Stimulated activated CD4-positive, alpha-beta T cell treated with anti-CD3 and anti-CD28 coated beads, Interleukin-4, amount 100 ng/mL, for 1 hour (primary cell): Measurements from ENCODE around the gene NTN1.

Experiments
- DNase-seq: peaks from one replicate; pipeline ENCODE4 v3.0.0-alpha.2; 2020

The NTN1 gene

DNA sequence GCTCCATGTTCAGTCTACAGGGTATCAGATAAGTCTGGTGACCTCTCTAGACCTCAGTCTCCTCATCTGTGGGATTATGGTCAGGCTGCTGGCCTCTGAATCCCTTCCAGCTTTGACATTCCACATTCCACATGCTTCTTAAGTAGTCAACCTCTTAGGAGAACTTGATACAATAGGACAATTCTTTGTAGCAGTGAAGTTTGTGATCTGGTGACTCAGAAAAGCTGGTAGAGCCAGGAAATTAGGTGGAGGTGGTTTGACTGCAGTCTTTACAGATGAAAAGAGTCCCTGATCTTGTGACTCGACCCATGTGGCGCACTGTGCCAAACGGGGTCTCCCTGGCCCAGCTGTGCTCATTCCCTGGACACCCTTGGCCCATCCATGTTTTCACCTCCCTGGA, 147.8 kb downstream of the NTN1 start:
- DNase-seq, result no peak

DNA sequence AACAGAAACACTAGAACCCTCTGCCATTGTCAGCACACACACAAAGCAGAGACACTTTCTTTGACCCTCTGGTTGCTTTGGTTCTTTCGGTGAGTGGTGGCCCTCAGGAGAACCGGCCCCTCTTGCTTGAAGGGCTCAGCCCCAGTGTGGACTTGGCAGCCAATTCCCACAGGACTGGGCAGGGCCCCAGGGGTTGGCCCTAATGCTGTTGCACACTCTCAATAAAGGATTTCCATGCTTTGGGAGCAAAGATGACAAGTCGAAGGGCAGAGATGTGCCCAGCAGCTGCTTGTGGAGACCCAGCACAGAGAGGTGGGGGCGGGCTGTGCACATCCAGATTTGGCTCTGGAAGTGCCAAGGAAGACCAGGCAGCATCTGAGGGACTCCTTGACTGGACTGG, 149.0 kb downstream of the NTN1 start:
- no peak for DNase-seq

DNA sequence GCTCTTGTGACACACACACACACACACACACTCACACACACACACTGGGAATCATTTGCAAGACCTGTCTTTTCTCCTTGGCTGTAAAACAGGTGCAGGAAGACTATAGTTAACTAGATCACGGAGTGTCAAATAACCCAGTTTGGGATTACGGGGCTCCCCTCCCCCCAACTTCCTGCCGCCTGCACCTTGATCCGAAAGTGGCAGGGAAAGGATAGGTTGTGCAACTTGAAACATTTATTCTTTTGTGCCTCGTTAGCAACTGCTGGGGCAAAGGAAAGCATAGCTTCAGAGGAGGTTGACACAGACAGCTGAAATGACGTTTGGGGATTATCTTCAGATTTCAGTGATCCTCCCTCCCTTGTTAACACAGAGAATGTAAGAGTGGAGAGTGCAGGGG, 149.5 kb downstream of the NTN1 start:
- DNase-seq, result no peak

DNA sequence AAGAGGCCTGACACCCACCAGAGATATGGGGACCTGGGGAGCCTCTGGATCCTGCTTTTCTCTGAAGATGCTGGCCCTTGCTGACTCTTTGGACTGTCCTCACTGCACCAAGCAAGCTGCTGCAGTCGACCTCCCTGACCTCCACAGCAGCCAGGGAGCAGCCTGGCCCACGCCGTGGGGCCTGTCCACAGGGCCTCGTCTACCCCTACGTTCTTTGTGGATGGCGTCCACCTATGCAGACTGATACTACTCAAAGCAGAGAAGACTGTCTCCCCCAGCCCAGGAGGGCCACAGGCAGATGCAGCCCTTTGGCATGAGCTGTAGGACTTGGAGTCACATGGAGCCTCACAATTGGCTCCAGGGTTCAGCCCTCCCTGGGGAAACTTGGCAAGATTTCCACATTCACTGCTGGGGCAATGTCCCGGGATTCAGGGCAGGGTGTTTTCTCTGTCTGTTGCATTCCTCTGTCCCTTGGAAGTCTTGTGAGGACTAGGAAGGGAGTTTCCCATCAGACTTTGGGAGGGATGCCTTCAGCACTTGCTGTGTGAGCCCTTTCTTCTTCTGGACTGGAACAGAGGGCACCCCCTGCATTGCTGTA, 152.2 kb downstream of the NTN1 start:
- DNase-seq, result no peak

DNA sequence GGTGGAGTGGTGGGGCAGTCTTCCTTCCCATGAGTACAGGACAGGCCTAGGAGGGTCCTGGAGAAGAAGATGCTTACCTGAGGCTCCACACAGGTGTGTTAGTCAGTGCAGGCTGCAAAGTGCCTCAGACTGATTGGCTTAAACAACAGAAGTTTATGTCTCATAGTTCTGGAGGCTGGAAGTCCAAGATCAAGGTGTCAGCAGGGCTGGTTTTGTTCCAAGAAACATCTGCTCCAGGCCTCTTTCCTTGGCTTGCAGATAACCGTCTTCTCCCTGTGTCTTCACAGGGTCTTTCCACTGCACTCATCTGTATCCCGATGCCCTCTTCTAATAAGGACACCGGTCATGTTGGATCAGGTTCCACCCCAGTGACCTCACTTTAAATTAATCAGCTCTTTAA, 153.0 kb downstream of the NTN1 start:
- DNase-seq, result no peak

DNA sequence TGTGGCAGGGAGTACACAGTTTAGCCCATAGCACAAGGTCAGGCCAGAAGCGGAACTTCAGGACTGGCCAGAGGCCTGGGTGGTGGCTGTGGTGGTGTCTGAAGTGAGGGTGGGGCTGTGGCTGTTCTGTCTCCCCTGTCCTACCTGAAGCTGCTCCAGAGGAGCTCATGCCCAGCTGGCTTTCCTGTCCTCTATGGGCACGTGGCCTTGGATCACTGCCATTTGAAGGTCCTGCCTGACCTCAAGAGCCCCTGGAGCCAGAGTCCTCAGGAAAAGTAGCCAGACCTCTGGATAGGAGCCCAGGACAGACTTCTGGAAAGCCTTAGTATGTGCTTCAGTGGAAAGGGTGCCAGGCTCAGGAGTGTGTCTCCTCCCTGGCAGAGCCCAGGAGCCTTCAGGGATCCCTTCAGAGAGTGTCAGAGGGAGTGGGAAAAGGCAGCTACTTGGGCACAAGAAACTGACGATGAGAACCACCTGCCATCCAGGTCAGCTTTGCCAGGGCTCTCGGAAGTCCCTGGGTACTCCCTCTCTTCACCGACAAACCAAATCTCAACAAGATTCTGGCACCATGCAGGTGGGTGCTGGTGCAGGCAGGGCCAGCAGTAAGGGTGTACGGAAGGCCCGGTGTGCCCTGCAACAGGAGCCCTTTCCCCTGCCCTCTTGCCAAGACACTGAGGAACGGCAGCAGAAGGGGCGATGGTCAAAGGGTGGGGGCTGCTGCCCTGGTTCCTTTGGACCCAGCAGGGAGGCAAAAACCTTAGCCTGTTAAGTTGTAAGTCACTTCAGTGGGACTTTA, 153.7 kb downstream of the NTN1 start:
- DNase-seq, result no peak

DNA sequence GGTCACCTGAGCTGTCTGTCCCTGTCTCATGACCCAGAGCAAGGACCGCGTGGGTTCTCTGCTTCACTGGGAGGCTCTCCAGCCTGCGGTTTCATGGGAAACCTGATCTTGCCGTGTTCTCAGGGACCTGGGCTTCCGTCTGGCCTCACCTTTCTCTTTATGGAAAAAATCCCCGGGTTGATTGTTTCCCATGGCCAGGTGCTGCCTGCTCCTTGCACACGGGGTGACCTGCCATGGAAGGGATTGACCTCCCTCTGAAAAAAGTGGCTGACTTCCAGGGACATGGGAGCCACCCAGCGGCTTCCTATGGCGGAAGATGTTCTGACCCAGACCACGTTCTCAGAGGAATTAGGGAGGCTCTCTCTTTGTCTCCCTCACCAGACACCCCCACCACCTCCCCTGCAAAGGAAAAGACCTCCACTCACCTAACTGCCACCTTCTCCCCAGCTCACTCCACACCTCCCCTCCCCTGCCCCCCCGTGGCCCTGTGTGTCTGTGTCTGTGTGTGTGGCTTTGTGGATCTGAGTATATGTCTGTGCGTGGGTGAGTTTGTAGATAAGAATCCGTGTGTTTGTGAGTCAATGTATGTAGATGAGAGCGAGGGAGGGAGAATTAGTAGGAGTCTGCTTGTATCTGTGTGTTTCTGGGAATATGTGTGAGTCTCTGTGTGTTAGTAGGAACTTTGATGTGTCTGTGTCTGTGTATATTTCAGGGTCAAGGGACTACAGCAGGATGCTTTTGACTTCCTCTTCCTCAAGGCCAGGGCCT, 154.6 kb downstream of the NTN1 start:
- no peak for DNase-seq

DNA sequence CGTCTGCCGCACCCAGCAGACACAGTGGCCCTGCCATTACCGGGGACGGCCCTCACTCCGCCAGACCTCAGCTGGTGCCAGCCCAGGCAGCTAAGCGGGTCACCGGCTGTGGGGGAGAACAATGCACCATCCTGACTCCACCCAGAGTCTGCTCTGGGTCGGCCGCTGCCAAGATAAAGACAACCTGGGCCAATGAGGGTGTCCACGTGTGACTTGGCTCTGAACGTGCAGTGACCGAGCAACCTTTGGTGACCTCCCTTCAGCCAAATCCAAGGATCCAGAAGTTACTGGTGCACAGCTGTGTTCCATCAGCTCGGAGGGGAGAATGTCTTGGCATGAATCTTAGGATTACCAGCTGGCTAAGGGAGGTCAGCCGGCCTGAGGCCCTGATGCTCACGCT, 155.9 kb downstream of the NTN1 start:
- DNase-seq, result no peak

DNA sequence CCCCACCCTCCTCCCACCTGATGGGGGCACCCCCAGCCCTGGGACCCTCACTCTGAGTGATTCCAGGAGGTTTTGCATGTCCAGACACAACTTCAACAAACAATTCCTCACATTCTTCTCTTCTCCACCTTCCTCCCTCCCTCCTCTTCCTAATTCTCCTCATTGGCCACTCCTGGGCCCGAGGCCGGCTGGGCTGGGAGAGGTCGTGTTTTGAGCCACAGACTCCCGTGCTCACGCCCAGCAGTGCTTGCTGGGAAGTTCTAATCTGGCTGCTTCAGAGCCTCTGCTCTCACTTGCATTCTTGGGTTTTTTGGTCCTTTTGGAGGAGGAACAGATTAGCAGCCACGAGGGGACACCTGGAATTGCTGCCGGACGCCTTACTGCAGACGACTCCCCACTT, 157.0 kb downstream of the NTN1 start:
- DNase-seq, result no peak

DNA sequence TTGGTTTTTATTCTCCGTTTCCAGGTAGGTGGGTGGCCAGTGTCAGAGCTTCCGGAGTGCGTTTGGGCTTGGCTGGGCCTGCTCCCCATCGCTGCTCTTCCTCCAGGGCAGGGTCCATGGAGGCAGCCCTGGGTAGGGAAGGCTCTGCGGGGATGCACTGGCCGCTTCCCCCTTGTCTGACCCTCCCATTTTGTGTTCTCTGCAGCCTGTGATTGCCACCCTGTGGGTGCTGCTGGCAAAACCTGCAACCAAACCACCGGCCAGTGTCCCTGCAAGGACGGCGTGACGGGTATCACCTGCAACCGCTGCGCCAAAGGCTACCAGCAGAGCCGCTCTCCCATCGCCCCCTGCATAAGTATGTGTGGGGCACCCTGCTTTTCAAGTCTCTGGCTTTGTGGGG, 158.3 kb downstream of the NTN1 start:
- DNase-seq, result no peak

DNA sequence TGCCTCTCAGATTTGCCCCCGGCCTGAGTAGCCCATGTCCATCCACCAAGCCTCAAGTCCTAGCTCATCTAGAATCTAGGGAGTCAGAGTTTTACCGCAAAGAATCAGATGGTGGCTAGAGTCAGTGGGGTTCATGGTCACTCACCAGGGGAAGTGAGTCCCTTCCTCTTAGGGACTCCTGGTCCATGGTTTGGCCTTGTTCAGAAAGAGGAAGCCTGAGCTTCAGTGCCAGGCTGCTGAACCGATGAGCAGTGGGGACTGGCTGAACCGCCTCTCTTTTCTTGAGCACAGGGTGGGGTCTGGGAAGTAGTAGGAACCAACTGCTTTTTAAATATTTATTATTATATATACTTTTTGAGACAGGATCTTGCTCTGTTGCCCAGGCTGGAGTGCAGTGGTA, 160.3 kb downstream of the NTN1 start:
- DNase-seq, result no peak

DNA sequence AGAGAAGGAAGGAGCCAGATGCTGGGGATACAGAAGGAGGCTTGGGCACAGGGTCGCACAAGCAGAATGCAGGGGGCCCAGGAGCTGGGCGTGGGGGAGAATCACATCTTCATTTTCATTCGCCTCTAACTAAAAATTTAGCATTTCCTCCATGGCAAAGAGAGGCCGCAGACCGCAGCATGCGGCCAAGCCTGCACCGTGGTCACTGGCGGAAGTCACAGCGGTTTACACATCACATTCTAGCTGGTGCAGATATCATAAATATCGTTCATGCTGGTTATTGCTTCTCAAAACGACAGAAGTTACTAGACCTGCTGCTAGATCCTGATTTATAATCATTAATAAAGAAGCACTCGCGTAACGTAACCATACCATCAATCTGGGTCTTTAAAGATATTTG, 162.0 kb downstream of the NTN1 start:
- DNase-seq, result no peak

DNA sequence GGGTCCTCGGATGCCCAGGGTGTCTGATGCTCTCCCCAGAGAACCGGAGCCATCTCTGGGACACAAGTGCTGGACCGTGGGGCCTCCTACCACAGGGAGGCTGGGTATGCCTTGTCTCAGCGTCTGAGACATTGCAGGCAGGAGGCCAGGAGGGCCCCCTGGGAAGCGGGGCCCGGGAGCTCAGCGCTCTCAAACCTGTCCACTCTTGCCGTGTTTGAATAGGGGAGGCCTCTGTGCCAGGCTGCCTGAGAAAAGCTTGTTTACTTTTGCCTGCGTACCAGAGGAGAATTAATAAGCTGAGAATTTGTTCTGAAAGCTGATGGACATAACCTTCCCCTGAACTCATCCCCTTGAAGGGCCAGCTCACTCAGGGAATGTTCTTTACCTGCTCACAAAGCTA, 163.8 kb downstream of the NTN1 start:
- no peak for DNase-seq

DNA sequence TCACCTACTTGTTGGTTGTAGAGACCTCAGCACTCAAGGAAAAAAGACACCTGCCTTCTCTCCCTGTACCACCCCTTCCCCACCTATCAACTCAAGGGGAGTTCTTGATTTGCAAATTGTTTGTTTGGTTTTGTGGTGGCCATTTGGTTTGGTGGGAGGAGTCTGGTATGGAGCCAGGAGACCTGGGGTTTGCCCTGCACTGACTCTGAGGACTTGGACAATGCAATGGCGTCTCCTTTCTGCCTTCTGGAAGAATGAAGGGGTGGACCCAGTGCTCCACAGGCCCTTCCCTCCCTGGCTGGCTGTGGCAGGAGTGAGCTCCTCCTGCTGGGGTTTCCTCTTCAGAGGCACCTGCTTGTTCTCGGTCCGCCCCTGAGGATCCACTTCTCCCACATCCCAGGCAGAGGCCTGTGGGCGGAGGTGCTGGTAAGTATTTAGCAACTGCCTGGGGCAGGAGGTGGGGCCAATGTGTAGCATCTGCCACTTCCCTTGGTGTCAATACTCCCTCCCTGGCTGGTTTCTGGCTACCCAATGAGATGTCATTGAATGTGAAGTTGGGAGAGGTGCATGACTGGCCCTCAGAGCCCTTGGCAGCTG, 164.5 kb downstream of the NTN1 start:
- DNase-seq, result no peak

DNA sequence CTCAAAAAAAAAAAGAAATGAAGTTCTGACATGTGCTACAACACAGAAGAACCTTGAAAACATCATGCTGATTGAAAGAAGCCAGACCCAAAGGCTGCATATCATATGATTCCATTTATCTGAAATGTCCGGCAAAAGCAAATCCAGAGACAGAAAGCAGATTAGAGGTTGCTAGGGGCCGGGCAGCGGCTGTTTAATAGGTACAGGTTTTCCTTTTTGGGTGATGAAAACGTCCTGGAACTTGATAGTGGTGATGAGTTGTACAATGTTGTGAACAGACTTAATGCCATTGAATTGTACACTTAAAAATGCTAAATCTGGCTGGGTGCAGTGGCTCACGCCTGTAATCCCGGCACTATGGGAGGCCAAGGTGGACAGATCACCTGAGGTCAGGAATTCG, 166.5 kb downstream of the NTN1 start:
- DNase-seq, result no peak

DNA sequence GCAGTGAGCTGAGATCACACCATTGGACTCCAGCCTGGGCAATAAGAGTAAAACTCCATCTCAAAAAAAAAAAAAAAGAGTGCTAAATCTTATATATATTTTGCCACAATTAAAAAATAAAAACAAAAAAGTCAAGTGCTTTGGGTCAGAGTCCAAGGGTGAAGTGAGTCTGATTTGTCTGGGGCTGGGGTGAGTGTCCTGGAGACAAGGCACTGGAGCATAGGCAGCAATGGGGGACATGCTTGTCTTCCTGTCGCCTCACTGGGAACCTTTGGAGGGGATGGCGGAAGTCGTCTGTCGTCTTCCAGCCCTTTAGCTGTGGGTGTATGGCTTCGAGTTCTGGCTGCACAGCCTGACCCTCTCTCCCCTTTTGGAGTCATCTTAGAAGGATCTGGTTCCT, 167.1 kb downstream of the NTN1 start:
- DNase-seq, result no peak

DNA sequence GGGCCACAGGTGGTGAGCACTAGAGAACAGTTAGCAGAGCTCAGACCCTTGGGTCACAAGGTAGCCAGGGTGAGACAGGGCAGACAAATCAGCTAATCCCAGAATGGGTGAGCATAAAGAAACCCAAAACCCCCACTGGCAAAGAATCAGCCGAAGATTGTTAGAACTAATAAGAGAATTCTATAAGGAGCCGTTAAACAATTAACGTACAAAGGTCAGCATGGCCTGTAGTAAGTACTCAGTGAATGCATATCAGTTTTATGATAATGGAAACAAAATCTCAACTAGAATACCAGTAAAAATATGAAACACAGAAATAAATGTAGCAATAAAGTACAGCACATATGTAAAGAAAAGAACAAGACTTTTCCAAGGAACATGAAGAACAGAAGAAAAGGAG, 168.6 kb downstream of the NTN1 start:
- no peak for DNase-seq

DNA sequence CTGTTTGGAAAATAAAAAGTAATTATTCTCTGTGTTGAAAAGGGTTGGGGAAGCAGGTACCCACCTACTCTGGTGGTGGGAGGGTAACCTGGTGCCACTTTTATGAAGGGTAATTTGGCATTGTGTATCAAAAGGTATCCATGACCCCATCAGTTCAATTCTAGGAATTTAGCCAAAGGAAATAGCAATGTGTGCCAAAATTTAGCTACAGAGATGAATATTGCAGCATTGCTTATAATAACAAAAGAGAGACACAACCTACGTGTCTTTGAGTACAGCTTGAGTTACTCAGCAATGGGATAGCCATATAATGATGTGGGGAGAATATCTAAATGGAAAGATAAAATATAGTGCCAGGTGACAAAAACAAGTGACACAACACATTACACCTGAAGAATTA, 170.7 kb downstream of the NTN1 start:
- no peak for DNase-seq

DNA sequence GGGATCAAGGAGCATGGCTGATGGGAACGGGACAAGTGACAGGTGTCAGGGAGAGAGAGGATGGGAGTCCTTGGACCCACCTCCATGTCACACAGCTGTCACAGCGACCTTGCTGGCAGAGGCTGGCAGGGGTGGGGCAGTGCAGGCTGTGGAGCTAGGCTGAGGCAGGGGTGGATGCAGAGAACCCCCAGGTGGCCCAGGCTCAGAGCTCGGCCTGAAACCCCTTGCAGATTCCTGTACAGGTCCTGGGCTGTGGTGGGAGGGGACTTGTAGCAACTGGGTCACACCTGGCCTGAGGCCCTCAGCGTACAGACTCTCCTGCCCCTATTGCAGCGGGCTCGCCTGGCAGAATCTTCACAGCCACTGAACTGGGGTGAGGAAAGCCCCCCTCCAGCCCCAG, 174.1 kb downstream of the NTN1 start:
- DNase-seq, result no peak

DNA sequence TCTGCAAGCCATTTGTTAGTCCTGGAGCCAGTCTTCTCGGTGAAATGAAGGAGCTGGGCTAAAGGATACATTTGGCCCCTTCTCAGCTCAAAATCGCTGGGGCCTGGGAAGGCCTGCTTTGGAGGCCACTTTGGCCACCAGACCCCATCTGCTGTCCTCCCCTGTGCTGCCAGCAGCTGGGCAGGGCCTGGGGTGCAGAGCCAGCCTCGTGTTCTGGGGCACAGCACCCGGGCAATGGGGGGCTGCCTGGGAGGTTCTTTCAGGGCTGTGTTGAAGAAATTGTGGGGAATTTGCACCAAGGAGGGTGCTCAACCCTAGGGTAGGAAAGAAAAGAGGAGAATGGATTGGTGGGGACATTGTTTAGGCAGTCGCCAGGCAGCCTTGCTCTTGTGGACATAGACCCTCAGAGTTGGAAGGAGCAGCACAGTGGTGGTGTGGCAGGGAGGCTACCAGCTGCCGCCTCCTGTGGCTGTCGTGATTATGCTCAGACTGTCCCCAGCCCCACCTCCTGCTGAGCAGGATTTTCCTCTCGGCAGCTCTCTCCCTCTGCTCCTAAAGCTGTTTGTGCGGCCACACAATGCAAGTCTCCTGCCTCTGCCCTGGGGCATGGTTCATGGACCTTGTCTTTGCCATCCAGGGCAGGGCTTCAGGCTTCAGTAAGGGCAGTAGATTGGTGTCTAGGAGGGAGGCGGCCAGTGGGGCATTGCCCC, 174.8 kb downstream of the NTN1 start:
- DNase-seq, result no peak

DNA sequence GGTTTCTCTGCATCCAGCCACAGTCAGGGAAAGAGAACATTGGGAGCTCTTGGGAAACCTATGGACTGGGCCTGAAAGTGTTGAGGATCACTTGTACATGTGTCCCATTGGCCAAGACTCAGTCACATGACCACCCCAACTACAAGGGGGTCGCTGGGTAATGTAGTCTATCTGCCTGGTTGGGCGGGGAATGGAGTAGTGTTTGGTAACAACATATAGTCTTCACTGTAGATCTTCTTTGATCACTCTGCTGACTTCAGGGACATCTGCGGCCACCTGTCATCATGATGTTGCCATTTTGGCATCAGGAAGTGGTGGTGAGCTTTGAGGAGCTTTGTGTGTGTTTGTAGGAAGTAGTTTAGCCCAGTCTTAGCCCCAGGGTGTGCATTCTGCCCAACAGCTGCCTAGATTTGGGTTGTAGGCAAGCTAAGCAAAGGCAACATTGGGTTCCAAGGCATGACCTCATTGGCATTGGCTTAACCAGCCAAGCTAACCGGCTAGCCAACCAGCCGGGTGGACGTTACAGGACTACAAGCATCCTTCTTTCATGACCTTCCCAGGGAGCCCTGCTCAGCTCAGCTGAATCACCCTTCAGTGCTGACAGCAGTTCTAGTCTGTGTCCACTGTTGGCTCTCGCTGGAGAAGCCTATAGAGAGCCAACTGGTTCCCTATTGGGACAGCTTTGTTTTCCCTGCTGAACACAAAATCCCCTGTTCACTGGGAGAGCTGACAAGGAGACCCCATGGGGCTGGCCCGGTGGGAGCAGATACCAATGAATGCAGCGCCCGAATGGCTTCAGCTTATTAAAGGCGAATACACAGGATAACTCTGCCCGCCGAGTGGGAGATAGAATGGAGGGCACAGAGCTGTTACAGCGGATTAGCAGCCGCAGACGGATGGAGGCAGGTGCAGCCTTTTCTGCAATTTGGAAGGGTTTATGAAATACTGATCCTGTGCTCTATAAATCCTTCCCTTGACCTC, 178.6 kb downstream of the NTN1 start:
- no peak for DNase-seq
